HCT116 (cell line): ENCODE measurements around the gene HSPBAP1. TPM values are rescaled to one million over a fixed set of nuclear protein-coding genes. Genes with fewer than 3 reads are reported as not detected.
"Not testable (repeated sequence)": the region's sequence is repeated elsewhere in the genome, so short reads cannot be mapped to it uniquely, and the experiment has no call there.

ENCODE experiments used
- ATAC-seq: fragments of 200-7000 bp; cut with Tn5 transposase; 2 replicates; pipeline ENCODE4 v1.9.1; 2020; ENCODE audit warnings: mild to moderate bottlenecking, moderate library complexity
- BruUV-seq: library from RNA; stranded (reverse); fragments of 400-500 nt; replicated peaks from 2 replicates; lab custom pipeline; 2021; lab: Mats Ljungman, UMichigan
- CTCF ChIA-PET: fragments of 300-600 bp; sonication (Branson Sonifier 250); formaldehyde crosslinking; loops from one replicate; lab custom pipeline; 2021; ENCODE audit warnings: antibody characterized with exemption; lab: Charles Lee
- POLR2A ChIA-PET: fragments of 300-600, 350-600 bp; sonication (Branson Sonifier 250); formaldehyde crosslinking; loops from one replicate; lab custom pipeline; 2021; ENCODE audit warnings: antibody characterized with exemption; lab: Charles Lee
- RAD21 ChIA-PET, 2 experiments: fragments of 300-600 bp; sonication (Branson Sonifier 250); formaldehyde crosslinking; loops; one replicate each; lab custom pipeline; 2023; ENCODE audit warnings: low total read pairs in 2 of 2; ENCODE audit not compliant: uncharacterized antibody in 2 of 2, unreplicated experiment in 2 of 2, low non-redundant PET in 1 of 2; lab: Charles Lee
- DNase-seq: peaks from one replicate; pipeline ENCODE4 v3.0.0-alpha.2; 2010; ENCODE audit warnings: low read depth, low spot score
- H2AFZ ChIP-seq: fragments of 200-600 bp; shearing (Covaris generic), sonication (generic); 2 replicates; pipeline ENCODE4 v1.6.1; 2017; ENCODE audit warnings: low read depth, mixed run types, mixed read lengths, antibody characterized with exemption, low read length; ENCODE audit not compliant: poor library complexity, severe bottlenecking
- H3K27ac ChIP-seq: 2 replicates; pipeline ENCODE4 v1.5.1; 2012; ENCODE audit warnings: low read depth, low read length
- H3K27me3 ChIP-seq: fragments of 200-600 bp; sonication (generic); 2 replicates; pipeline ENCODE4 v1.6.1; 2016; ENCODE audit warnings: mixed run types, low read length, mixed read lengths; ENCODE audit not compliant: insufficient read depth
- H3K36me3 ChIP-seq, 2 experiments: fragments of 200-500 bp in 1 of 2; fragments of 200-600 bp in 1 of 2; sonication (Bioruptor generic) in 1 of 2; sonication (generic) in 1 of 2; 2 replicates each; pipeline versions ENCODE4 v1.5.1 to v1.6.1; 2014 to 2016; ENCODE audit warnings: low read length in 2 of 2, inconsistent platforms in 1 of 2, mixed read lengths in 1 of 2, mixed run types in 1 of 2; ENCODE audit not compliant: insufficient read depth in 2 of 2, control insufficient read depth in 1 of 2
- H3K4me1 ChIP-seq, 2 experiments: fragments of 200-600 bp in 1 of 2; sonication (generic) in 1 of 2; 2 replicates each; pipeline versions ENCODE4 v1.5.1 to v1.6.1; 2012 to 2017; ENCODE audit warnings: low read length in 2 of 2, inconsistent platforms in 1 of 2, mild to moderate bottlenecking in 1 of 2, mixed read lengths in 1 of 2, mixed run types in 1 of 2, moderate library complexity in 1 of 2; ENCODE audit not compliant: insufficient read depth in 2 of 2, control insufficient read depth in 1 of 2
- H3K4me2 ChIP-seq: fragments of 200-600 bp; sonication (generic); 2 replicates; pipeline ENCODE4 v1.6.1; 2017; ENCODE audit warnings: mixed run types, low read length, mixed read lengths
- H3K4me3 ChIP-seq, 2 experiments: fragments of 200-600 bp in 1 of 2; sonication (generic) in 1 of 2; replicated peaks in 1 of 2; 2 replicates each; pipeline ENCODE4 v1.5.1; 2011 to 2016; ENCODE audit warnings: low read length in 2 of 2, control low read depth in 1 of 2, low read depth in 1 of 2, mild to moderate bottlenecking in 1 of 2, mixed read lengths in 1 of 2, mixed run types in 1 of 2
- H3K79me2 ChIP-seq: fragments of 200-600 bp; sonication (generic); 2 replicates; pipeline ENCODE4 v1.6.1; 2017; ENCODE audit warnings: mild to moderate bottlenecking, mixed run types, low read length, moderate library complexity, mixed read lengths; ENCODE audit not compliant: insufficient read depth
- H3K9ac ChIP-seq: fragments of 200-600 bp; sonication (generic); 2 replicates; pipeline ENCODE4 v1.6.1; 2016; ENCODE audit warnings: low read length, mixed read lengths
- H3K9me2 ChIP-seq: fragments of 200-600 bp; sonication (generic), shearing (Covaris generic); 2 replicates; pipeline ENCODE4 v1.6.1; 2017; ENCODE audit warnings: mixed run types, mild to moderate bottlenecking, moderate library complexity; ENCODE audit not compliant: insufficient read depth
- H3K9me3 ChIP-seq, 2 experiments: fragments of 200-500 bp in 1 of 2; fragments of 200-600 bp in 1 of 2; sonication (Bioruptor generic) in 1 of 2; sonication (generic) in 1 of 2; 2 replicates each; pipeline ENCODE4 v1.6.1; 2014 to 2017; ENCODE audit warnings: low read length in 2 of 2, mixed read lengths in 2 of 2, inconsistent platforms in 1 of 2, low read depth in 1 of 2, mild to moderate bottlenecking in 1 of 2, mixed run types in 1 of 2, moderate library complexity in 1 of 2; ENCODE audit not compliant: control insufficient read depth in 1 of 2, insufficient read depth in 1 of 2
- H4K20me1 ChIP-seq: fragments of 200-600 bp; sonication (generic), shearing (Covaris generic); 2 replicates; pipeline ENCODE4 v1.6.1; 2017; ENCODE audit warnings: mixed run types, mild to moderate bottlenecking, moderate library complexity; ENCODE audit not compliant: insufficient read depth
- CEBPB ChIP-seq: IDR thresholded peaks from 2 replicates; pipeline ENCODE4 v1.6.1; 2012; ENCODE audit warnings: low read depth
- EGR1 ChIP-seq: IDR thresholded peaks from 2 replicates; pipeline ENCODE4 v1.6.1; 2012; ENCODE audit warnings: low read depth
- JUND ChIP-seq: IDR thresholded peaks from 2 replicates; pipeline ENCODE4 v1.6.1; 2012
- POLR2AphosphoS5 ChIP-seq: IDR thresholded peaks from 2 replicates; pipeline ENCODE4 v1.6.1; 2011; ENCODE audit warnings: mild to moderate bottlenecking, low read depth, low read length, moderate library complexity
- SIN3A ChIP-seq: IDR thresholded peaks from 2 replicates; pipeline ENCODE4 v1.6.1; 2012; ENCODE audit warnings: low read depth
- SP1 ChIP-seq: IDR thresholded peaks from 2 replicates; pipeline ENCODE4 v1.6.1; 2012; ENCODE audit warnings: low read depth
- TCF7L2 ChIP-seq: IDR thresholded peaks from 2 replicates; pipeline ENCODE4 v1.7.0; 2011; ENCODE audit warnings: borderline replicate concordance, inconsistent platforms; ENCODE audit not compliant: insufficient read depth, insufficient read length; ENCODE audit errors: extremely low read depth
- ZFX ChIP-seq: fragments of 450-650 bp; IDR thresholded peaks from 2 replicates; pipeline ENCODE4 v1.6.1; 2017
- ZNF274 ChIP-seq: fragments of 200-500 bp; sonication (Bioruptor generic); IDR thresholded peaks from 2 replicates; pipeline ENCODE4 v1.6.1; 2014; ENCODE audit warnings: mild to moderate bottlenecking, low read depth, low read length, inconsistent platforms
- intact Hi-C: fragments of 100-400 bp; cut with micrococcal nuclease; formaldehyde crosslinking; loops from 2 replicates; pipeline ENCODE4 v1.10.0; 2022
- total RNA-seq: library from RNA; stranded (reverse); gene quantifications from one replicate; pipeline ENCODE4 v1.2.1, GENCODE V29; 2021; ENCODE audit not compliant: unreplicated experiment
- TF ChIP-seq, protein P1 (sequence below): IDR thresholded peaks from 2 replicates; pipeline ENCODE4 v1.6.1; 2012

HSPBAP1 gene
- total RNA-seq, 1 experiment from 2014 or later = 6.6 TPM

DNA sequence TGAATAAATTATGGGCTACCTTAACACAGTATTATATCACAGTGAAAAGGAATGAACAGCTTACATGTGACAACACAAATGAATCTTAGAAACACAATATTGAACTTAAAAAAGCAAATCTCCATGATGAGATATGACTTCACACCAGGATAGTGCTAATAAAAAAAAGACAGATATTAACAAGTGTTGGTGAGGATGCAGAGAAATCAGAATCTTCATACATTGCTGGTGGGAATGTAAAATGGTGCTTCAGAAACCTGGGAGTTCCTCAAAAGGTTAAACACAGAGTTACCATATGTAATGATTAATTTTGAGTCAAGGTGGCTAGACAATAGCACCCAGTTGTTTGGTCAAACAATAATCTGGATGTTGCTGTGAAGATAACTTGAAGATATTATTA lies 51.4 kb downstream of the HSPBAP1 start:
- ATAC-seq (no peak), DNase-seq (no peak)
- POLR2A ChIA-PET = no interaction called here
- no peak overlapping the region for H3K27ac ChIP-seq
- intact Hi-C loops = no loop called here
- no peak for TF ChIP-seq EGR1
- TF ChIP-seq ZNF274 = no peak
- TF ChIP-seq SIN3A = no peak
- TF ChIP-seq POLR2AphosphoS5 = no peak
- TF ChIP-seq ZFX = no peak
- no peaks in the 10 kb centered on the region for H3K9me2 ChIP-seq
- H3K4me3 ChIP-seq = no peak overlapping the region
- no peaks in the 10 kb centered on the region for H4K20me1 ChIP-seq
- CTCF ChIA-PET = no interaction called here
- H2AFZ ChIP-seq = no peak overlapping the region
- no peaks in the 10 kb centered on the region for H3K79me2 ChIP-seq
- H3K9me3 ChIP-seq = no peaks in the 10 kb centered on the region
- no peak overlapping the region for H3K9ac ChIP-seq
- no peaks in the 10 kb centered on the region for H3K36me3 ChIP-seq
- RAD21 ChIA-PET = no interaction called here
- no peaks in the 10 kb centered on the region for H3K27me3 ChIP-seq
- H3K4me1 ChIP-seq = no peaks in the 10 kb centered on the region
- no TSS peak for BruUV-seq
- H3K4me2 ChIP-seq = no peak overlapping the region

- ChIA-PET POLR2A (no interaction called here), CTCF (no interaction called here)
- DNase-seq = no peak
Measured at GRCh38 chr3:122739172-122739571, 54.5 kb downstream of the HSPBAP1 start.

GRCh38 chr3:122732682-122733525 lies 60.7 kb downstream of the HSPBAP1 start:
- intact Hi-C loops, DNase-seq, H3K9me2 ChIP-seq, BruUV-seq, H3K4me3 ChIP-seq, CTCF ChIA-PET, ATAC-seq, H3K27ac ChIP-seq, H4K20me1 ChIP-seq, H3K4me1 ChIP-seq, POLR2A ChIA-PET, H3K27me3 ChIP-seq, H3K36me3 ChIP-seq, H2AFZ ChIP-seq, H3K4me2 ChIP-seq, H3K9ac ChIP-seq, H3K9me3 ChIP-seq, H3K79me2 ChIP-seq: not testable (repeated sequence)
- RAD21 ChIA-PET = interaction anchor here in 1 of 2 experiments (0.7 kb wide), 1 partner anchor 273 kb away, joined by 3 read pairs; no protein-coding TSS in a partner anchor

More at GRCh38 chr3:122739172-122739571, 54.5 kb downstream of the HSPBAP1 start:
- intact Hi-C loops = no loop called here
- Histone ChIP-seq H3K79me2 (no peaks in the 10 kb centered on the region), H4K20me1 (no peaks in the 10 kb centered on the region), H3K4me1 (no peaks in the 10 kb centered on the region), H3K4me2 (no peak overlapping the region), H3K9me3 (no peaks in the 10 kb centered on the region), H2AFZ (no peak overlapping the region), H3K4me3 (no peak overlapping the region), H3K27ac (no peak overlapping the region), H3K27me3 (no peaks in the 10 kb centered on the region), H3K9ac (no peak overlapping the region), H3K9me2 (no peaks in the 10 kb centered on the region), H3K36me3 (no peaks in the 10 kb centered on the region)
- ATAC-seq = no peak
- RAD21 ChIA-PET = no interaction called here
- TF ChIP-seq TCF7L2 (no peak), SP1 (no peak), CEBPB (no peak), JUND (no peak)
- TF ChIP-seq, protein P1, sequence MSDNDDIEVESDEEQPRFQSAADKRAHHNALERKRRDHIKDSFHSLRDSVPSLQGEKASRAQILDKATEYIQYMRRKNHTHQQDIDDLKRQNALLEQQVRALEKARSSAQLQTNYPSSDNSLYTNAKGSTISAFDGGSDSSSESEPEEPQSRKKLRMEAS = no peak
- no TSS peak for BruUV-seq
